Measurements from ENCODE around the gene TDRKH. TPM values are rescaled to one million over a fixed set of nuclear protein-coding genes. Genes with fewer than 3 reads are reported as not detected.
"Not testable (repeated sequence)": the region's sequence is repeated elsewhere in the genome, so short reads cannot be mapped to it uniquely, and the experiment has no call there.

The TDRKH gene
- total RNA-seq, 1 experiment from 2014 or later = 25.7 TPM

GRCh38 chr1:151782741-151783140 lies 7.6 kb downstream of the TDRKH start:
- no TSS peak for BruUV-seq (replicated peaks)
- intact Hi-C loops (cut with micrococcal nuclease; ENCODE audit: unreplicated experiment) = no loop called here
- CTCF ChIA-PET = no interaction called here

GRCh38 chr1:151782026-151782425 lies 8.3 kb downstream of the TDRKH start:
- intact Hi-C loops (cut with micrococcal nuclease; ENCODE audit: unreplicated experiment); H3K27me3 Mint-ChIP-seq (ENCODE audit: unreplicated experiment); H3K9me3 Mint-ChIP-seq (ENCODE audit: low read depth, unreplicated experiment); H3K27ac Mint-ChIP-seq (ENCODE audit: unreplicated experiment); H3K4me3 Mint-ChIP-seq (ENCODE audit: low read depth, unreplicated experiment); DNase-seq; H3K4me1 Mint-ChIP-seq (ENCODE audit: low read depth, unreplicated experiment); H3K36me3 Mint-ChIP-seq (ENCODE audit: insufficient read depth, unreplicated experiment); BruUV-seq (replicated peaks); CTCF ChIA-PET: not testable (repeated sequence)

More at GRCh38 chr1:151782741-151783140, 7.6 kb downstream of the TDRKH start:
- Mint-ChIP-seq H3K9me3 (ENCODE audit: low read depth, unreplicated experiment) (no peaks in the 10 kb centered on the region), H3K4me1 (ENCODE audit: low read depth, unreplicated experiment) (no peaks in the 10 kb centered on the region), H3K27me3 (ENCODE audit: unreplicated experiment) (no peaks in the 10 kb centered on the region), H3K27ac (ENCODE audit: unreplicated experiment) (no peak overlapping the region), H3K36me3 (ENCODE audit: insufficient read depth, unreplicated experiment) (no peaks in the 10 kb centered on the region), H3K4me3 (ENCODE audit: low read depth, unreplicated experiment) (no peak overlapping the region)
- no peak for DNase-seq
- no peak for TF ChIP-seq CTCF (IDR thresholded peaks at IDR 0.05; ENCODE audit: unreplicated experiment)

GRCh38 chr1:151780736-151781135 lies 9.6 kb downstream of the TDRKH start:
- H3K9me3 Mint-ChIP-seq (ENCODE audit: low read depth, unreplicated experiment); H3K27me3 Mint-ChIP-seq (ENCODE audit: unreplicated experiment); DNase-seq; H3K36me3 Mint-ChIP-seq (ENCODE audit: insufficient read depth, unreplicated experiment); BruUV-seq (replicated peaks); H3K27ac Mint-ChIP-seq (ENCODE audit: unreplicated experiment); H3K4me1 Mint-ChIP-seq (ENCODE audit: low read depth, unreplicated experiment); H3K4me3 Mint-ChIP-seq (ENCODE audit: low read depth, unreplicated experiment); intact Hi-C loops (cut with micrococcal nuclease; ENCODE audit: unreplicated experiment): not testable (repeated sequence)
- CTCF ChIA-PET = interaction anchor here (0.7 kb wide), 1 partner anchor 70 kb away, joined by 4 read pairs; no protein-coding TSS in a partner anchor

GRCh38 chr1:151779852-151780251 lies 10.4 kb downstream of the TDRKH start:
- TF ChIP-seq CTCF (IDR thresholded peaks at IDR 0.05; ENCODE audit: unreplicated experiment) = no peak
- no peak overlapping the region for H3K27ac Mint-ChIP-seq (ENCODE audit: unreplicated experiment)
- DNase-seq = no peak
- H3K4me1 Mint-ChIP-seq (ENCODE audit: low read depth, unreplicated experiment) = no peaks in the 10 kb centered on the region
- no peaks in the 10 kb centered on the region for H3K36me3 Mint-ChIP-seq (ENCODE audit: insufficient read depth, unreplicated experiment)
- H3K27me3 Mint-ChIP-seq (ENCODE audit: unreplicated experiment) = no peaks in the 10 kb centered on the region
- intact Hi-C loops (cut with micrococcal nuclease; ENCODE audit: unreplicated experiment) = no loop called here
- no TSS peak for BruUV-seq (replicated peaks)
- no peaks in the 10 kb centered on the region for H3K9me3 Mint-ChIP-seq (ENCODE audit: low read depth, unreplicated experiment)
- CTCF ChIA-PET = no interaction called here
- H3K4me3 Mint-ChIP-seq (ENCODE audit: low read depth, unreplicated experiment) = no peak overlapping the region

- Mint-ChIP-seq H3K36me3 (ENCODE audit: insufficient read depth, unreplicated experiment) (peaks cover 4% of the 10 kb centered on the region), H3K27ac (ENCODE audit: unreplicated experiment) (no peak overlapping the region), H3K4me3 (ENCODE audit: low read depth, unreplicated experiment) (no peak overlapping the region), H3K4me1 (ENCODE audit: low read depth, unreplicated experiment) (peaks cover 10% of the 10 kb centered on the region), H3K9me3 (ENCODE audit: low read depth, unreplicated experiment) (no peaks in the 10 kb centered on the region), H3K27me3 (ENCODE audit: unreplicated experiment) (no peaks in the 10 kb centered on the region)
- DNase-seq = no peak
- CTCF ChIA-PET = no interaction called here
- no peak for TF ChIP-seq CTCF (IDR thresholded peaks at IDR 0.05; ENCODE audit: unreplicated experiment)
- intact Hi-C loops (cut with micrococcal nuclease; ENCODE audit: unreplicated experiment) = no loop called here
- BruUV-seq (replicated peaks) = no TSS peak
These were observed 13.0 kb downstream of the TDRKH start for GRCh38 chr1:151777317-151777716.

Measured in Calu3 (cell line).